SK-N-SH (cell line): Measurements from ENCODE around the gene MSH6.

Experiments used
- POLR2AphosphoS5 ChIP-seq: IDR thresholded peaks from 2 replicates; pipeline ENCODE4 v1.6.1; 2012; ENCODE audit warnings: low read depth, low read length
- TF ChIP-seq, protein P1 (sequence below): IDR thresholded peaks from 2 replicates; pipeline ENCODE4; 2012
- TF ChIP-seq, protein P2 (sequence below): fragments of 200-600 bp; sonication (generic); IDR thresholded peaks from 2 replicates; pipeline ENCODE4 v1.6.1; 2017; ENCODE audit warnings: antibody characterized with exemption, mild to moderate bottlenecking, moderate library complexity
- TF ChIP-seq, protein P3 (sequence below): fragments of 150-350 bp; IDR thresholded peaks from 2 replicates; pipeline ENCODE4 v1.6.1; 2017; ENCODE audit warnings: antibody characterized with exemption, low read length, low read depth, borderline replicate concordance
- TF ChIP-seq, protein P4 (sequence below): IDR thresholded peaks from 2 replicates; pipeline ENCODE4 v1.4.0; 2012; ENCODE audit warnings: low read depth, borderline replicate concordance

DNA sequence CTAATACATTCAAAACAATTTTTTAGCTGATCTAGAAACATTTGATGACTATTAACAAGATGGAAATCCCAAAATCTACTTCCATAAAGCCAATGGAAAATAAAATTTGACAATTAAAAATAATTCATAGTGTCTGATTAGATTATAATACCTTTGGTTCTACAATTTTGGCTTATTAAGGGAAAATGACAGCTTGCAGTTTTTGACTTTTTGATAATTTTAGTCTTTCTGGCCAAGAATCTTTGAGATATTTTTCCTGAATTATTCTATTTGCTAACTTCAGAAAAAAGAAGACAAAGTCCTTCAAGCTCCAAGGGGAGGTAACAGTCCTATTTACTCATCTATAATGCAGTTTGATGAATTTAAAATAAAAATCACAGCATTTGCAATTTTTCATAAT is 39.6 kb downstream of the MSH6 start:
- TF ChIP-seq, protein P1, sequence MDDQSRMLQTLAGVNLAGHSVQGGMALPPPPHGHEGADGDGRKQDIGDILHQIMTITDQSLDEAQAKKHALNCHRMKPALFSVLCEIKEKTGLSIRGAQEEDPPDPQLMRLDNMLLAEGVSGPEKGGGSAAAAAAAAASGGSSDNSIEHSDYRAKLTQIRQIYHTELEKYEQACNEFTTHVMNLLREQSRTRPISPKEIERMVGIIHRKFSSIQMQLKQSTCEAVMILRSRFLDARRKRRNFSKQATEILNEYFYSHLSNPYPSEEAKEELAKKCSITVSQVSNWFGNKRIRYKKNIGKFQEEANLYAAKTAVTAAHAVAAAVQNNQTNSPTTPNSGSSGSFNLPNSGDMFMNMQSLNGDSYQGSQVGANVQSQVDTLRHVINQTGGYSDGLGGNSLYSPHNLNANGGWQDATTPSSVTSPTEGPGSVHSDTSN, result no peak
- TF ChIP-seq, protein P2, sequence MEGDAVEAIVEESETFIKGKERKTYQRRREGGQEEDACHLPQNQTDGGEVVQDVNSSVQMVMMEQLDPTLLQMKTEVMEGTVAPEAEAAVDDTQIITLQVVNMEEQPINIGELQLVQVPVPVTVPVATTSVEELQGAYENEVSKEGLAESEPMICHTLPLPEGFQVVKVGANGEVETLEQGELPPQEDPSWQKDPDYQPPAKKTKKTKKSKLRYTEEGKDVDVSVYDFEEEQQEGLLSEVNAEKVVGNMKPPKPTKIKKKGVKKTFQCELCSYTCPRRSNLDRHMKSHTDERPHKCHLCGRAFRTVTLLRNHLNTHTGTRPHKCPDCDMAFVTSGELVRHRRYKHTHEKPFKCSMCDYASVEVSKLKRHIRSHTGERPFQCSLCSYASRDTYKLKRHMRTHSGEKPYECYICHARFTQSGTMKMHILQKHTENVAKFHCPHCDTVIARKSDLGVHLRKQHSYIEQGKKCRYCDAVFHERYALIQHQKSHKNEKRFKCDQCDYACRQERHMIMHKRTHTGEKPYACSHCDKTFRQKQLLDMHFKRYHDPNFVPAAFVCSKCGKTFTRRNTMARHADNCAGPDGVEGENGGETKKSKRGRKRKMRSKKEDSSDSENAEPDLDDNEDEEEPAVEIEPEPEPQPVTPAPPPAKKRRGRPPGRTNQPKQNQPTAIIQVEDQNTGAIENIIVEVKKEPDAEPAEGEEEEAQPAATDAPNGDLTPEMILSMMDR, result no peak
- TF ChIP-seq, protein P3, sequence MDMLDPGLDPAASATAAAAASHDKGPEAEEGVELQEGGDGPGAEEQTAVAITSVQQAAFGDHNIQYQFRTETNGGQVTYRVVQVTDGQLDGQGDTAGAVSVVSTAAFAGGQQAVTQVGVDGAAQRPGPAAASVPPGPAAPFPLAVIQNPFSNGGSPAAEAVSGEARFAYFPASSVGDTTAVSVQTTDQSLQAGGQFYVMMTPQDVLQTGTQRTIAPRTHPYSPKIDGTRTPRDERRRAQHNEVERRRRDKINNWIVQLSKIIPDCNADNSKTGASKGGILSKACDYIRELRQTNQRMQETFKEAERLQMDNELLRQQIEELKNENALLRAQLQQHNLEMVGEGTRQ, result no peak
- TF ChIP-seq POLR2AphosphoS5, result no peak
- TF ChIP-seq, protein P4, sequence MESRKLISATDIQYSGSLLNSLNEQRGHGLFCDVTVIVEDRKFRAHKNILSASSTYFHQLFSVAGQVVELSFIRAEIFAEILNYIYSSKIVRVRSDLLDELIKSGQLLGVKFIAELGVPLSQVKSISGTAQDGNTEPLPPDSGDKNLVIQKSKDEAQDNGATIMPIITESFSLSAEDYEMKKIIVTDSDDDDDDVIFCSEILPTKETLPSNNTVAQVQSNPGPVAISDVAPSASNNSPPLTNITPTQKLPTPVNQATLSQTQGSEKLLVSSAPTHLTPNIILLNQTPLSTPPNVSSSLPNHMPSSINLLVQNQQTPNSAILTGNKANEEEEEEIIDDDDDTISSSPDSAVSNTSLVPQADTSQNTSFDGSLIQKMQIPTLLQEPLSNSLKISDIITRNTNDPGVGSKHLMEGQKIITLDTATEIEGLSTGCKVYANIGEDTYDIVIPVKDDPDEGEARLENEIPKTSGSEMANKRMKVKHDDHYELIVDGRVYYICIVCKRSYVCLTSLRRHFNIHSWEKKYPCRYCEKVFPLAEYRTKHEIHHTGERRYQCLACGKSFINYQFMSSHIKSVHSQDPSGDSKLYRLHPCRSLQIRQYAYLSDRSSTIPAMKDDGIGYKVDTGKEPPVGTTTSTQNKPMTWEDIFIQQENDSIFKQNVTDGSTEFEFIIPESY, result no peak
